DND-41 (cell line): Measurements from ENCODE around the gene GPR135.

Experiments used
- EZH2 ChIP-seq: IDR thresholded peaks from 3 replicates; pipeline ENCODE4 v1.6.1; 2012; ENCODE audit warnings: borderline replicate concordance, low read depth, mild to moderate bottlenecking, moderate library complexity, low read length, inconsistent platforms; ENCODE audit not compliant: severe bottlenecking
- TF ChIP-seq, protein P1 (sequence below): IDR thresholded peaks from 2 replicates; pipeline ENCODE4 v1.5.1; 2012; ENCODE audit warnings: borderline replicate concordance, low read length, moderate library complexity, mild to moderate bottlenecking; ENCODE audit not compliant: poor library complexity, severe bottlenecking; ENCODE audit errors: extremely low read depth

DNA sequence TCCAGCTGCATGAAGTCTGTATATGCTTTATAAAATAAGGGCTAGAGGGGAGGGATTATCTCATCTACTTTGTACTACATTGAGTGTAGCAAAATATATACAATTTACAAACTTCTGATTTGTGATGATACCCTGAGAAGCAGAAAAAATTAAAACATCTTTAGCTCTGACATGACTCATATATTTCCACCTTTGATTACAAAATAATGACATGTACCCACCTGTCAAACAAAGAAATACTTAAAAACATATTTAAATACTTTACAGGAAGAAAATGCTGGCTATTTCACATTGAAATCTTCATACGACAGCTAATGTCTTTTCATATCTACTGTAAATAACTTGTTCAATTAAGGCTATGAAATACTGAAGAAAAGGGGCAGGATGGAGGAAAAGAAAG is 3.3 kb downstream of the GPR135 start:
- TF ChIP-seq, protein P1, sequence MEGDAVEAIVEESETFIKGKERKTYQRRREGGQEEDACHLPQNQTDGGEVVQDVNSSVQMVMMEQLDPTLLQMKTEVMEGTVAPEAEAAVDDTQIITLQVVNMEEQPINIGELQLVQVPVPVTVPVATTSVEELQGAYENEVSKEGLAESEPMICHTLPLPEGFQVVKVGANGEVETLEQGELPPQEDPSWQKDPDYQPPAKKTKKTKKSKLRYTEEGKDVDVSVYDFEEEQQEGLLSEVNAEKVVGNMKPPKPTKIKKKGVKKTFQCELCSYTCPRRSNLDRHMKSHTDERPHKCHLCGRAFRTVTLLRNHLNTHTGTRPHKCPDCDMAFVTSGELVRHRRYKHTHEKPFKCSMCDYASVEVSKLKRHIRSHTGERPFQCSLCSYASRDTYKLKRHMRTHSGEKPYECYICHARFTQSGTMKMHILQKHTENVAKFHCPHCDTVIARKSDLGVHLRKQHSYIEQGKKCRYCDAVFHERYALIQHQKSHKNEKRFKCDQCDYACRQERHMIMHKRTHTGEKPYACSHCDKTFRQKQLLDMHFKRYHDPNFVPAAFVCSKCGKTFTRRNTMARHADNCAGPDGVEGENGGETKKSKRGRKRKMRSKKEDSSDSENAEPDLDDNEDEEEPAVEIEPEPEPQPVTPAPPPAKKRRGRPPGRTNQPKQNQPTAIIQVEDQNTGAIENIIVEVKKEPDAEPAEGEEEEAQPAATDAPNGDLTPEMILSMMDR, result no peak
- TF ChIP-seq EZH2, result no peak
